AG04450 (cell line): ENCODE results near the gene FAM171A2. TPM values are rescaled to one million over a fixed set of nuclear protein-coding genes. Genes with fewer than 3 reads are reported as not detected.

Source experiments
- CTCF ChIA-PET: fragments of 300-600, 350-600 bp; formaldehyde crosslinking; extraction: SDS; loops from one replicate; lab custom pipeline; 2022; ENCODE audit warnings: antibody characterized with exemption, inconsistent platforms; lab: Charles Lee
- POLR2A ChIA-PET: fragments of 350-600 bp; formaldehyde crosslinking; extraction: SDS; loops from one replicate; lab custom pipeline; 2021; ENCODE audit warnings: antibody characterized with exemption, inconsistent platforms; lab: Yijun Ruan, JAX
- DNase-seq: peaks from one replicate; pipeline ENCODE4 v3.0.0-alpha.2; 2011; ENCODE audit warnings: low read depth, low spot score
- H3K27ac ChIP-seq: one replicate; pipeline ENCODE4 v1.5.1; 2012; ENCODE audit warnings: low read depth, low read length, control low read depth
- H3K27me3 ChIP-seq: one replicate; pipeline ENCODE4 v1.6.0; 2012; ENCODE audit warnings: low read length; ENCODE audit not compliant: control insufficient read depth, insufficient read depth
- H3K4me3 ChIP-seq: 2 replicates; pipeline ENCODE4 v1.5.1; 2011; ENCODE audit warnings: mild to moderate bottlenecking, low read depth, low read length, control low read depth
- H3K9me3 ChIP-seq: 2 replicates; pipeline ENCODE4 v1.5.1; 2012; ENCODE audit warnings: low read length; ENCODE audit not compliant: control insufficient read depth, insufficient read depth
- CTCF ChIP-seq: IDR thresholded peaks from 2 replicates; pipeline ENCODE4 v1.5.1; 2011; ENCODE audit warnings: low read depth, low read length, control low read depth, inconsistent platforms
- polyA plus RNA-seq: library from polyadenylated mRNA; depleted of rRNA; stranded (reverse); fragments of >200 nt; gene quantifications from 2 replicates; pipeline ENCODE4 v1.2.3, GENCODE V29; 2011

FAM171A2 gene
- polyA plus RNA-seq, 1 experiment: 5.3 TPM

DNA sequence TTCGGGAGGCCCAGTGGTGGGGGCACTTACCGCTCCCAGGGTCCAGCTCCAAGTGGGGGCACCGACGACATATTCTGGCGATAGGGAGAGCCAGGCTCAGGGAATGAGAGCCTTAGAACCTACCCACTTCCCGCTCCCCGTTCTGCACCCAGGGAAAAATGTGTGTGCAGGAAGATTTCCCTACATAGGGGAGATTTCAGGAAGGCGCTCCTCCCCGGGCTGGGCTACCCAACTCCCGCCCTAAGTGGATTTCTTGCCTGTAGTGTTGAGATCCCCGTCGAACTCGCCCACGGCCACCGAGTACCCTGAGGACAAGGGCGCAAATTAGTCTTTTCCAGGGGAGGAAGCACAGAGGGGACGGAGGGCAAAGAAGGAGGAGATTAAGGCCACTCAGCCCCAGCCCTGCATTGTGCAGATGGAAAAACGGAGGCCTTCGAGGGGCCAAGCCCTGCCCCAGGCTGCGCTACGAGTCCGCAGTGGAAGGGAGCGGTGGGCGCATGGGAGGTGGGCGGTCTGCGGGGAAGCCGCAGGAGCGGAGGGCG is 20.7 kb upstream of the FAM171A2 start:
- Histone ChIP-seq H3K27ac (no peak overlapping the region), H3K27me3 (peaks cover 35% of the 10 kb centered on the region), H3K4me3 (no peak overlapping the region), H3K9me3 (no peaks in the 10 kb centered on the region; the same call in 1 of the 2 replicates)
- ChIA-PET CTCF (interaction anchor here (1.8 to 3.3 kb wide), 3 partner anchors 16 to 139 kb away, joined by 8 to 12 read pairs (median 10); partner anchors contain the start of gene FAM171A2), POLR2A (no interaction called here)
- no peak for DNase-seq
- no peak for TF ChIP-seq CTCF

DNA sequence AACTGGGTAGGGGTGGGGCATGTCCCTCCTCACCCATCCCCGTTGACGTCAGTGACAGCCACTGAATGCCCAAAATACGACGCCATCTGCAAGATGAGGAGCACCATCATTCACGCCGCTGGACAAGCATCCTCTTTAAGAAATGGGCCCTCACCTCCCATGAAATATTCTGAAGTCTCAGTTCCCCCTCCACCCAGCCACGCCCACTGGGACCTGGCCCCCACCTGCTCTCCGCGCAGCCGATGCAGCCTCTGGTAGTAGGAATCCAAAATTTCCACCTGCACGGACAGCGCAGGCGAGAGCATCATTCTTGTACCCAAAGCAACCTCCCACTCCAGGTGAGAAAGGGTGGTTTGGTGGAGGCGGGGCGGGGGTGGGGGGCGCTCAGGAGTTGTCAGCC is 20.2 kb upstream of the FAM171A2 start:
- no peaks in the 10 kb centered on the region; the same call in 1 of the 2 replicates for H3K9me3 ChIP-seq
- CTCF ChIA-PET: interaction anchor here (3.3 kb wide), 1 partner anchor 139 kb away, joined by 10 read pairs; no protein-coding TSS in a partner anchor
- no peak overlapping the region for H3K4me3 ChIP-seq
- no peak for DNase-seq
- POLR2A ChIA-PET: no interaction called here
- H3K27me3 ChIP-seq: peaks cover 36% of the 10 kb centered on the region
- no peak for TF ChIP-seq CTCF
- no peak overlapping the region for H3K27ac ChIP-seq

GRCh38 chr17:44383363-44383762 is 19.7 kb upstream of the FAM171A2 start:
- DNase-seq: no peak
- ChIA-PET POLR2A (no interaction called here), CTCF (no interaction called here)
- no peak for TF ChIP-seq CTCF
- peaks cover 36% of the 10 kb centered on the region for H3K27me3 ChIP-seq
- no peak overlapping the region for H3K27ac ChIP-seq
- H3K9me3 ChIP-seq: no peaks in the 10 kb centered on the region; the same call in 1 of the 2 replicates
- H3K4me3 ChIP-seq: no peak overlapping the region

DNA sequence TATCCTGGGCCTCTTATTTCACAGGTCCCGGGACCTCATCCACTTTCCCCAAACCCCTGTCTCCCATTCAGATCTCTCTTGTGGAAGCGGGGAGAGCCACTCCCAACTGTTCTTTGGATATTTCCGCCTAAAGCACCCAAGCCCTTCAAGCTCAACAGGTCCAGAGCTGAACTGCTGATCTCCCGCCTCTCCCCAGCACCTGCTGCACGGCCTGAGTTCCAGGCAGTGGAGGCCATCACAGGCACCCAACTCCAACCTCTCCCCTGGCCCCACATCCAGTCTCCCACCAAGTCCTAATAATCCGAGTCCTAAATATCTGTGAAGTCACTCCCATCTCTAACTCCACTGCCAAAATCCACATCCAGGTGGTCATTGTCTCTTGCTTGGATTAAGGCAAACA is 19.3 kb upstream of the FAM171A2 start:
- TF ChIP-seq CTCF: no peak
- ChIA-PET CTCF (no interaction called here), POLR2A (no interaction called here)
- Histone ChIP-seq H3K9me3 (no peaks in the 10 kb centered on the region; the same call in 1 of the 2 replicates), H3K27ac (no peak overlapping the region), H3K4me3 (no peak overlapping the region), H3K27me3 (peaks cover 36% of the 10 kb centered on the region)
- DNase-seq: no peak

GRCh38 chr17:44381810-44382305 is 18.2 kb upstream of the FAM171A2 start:
- Histone ChIP-seq H3K27ac (no peak overlapping the region), H3K4me3 (no peak overlapping the region), H3K27me3 (peaks cover 36% of the 10 kb centered on the region), H3K9me3 (no peaks in the 10 kb centered on the region; the same call in 1 of the 2 replicates)
- no peak for TF ChIP-seq CTCF
- DNase-seq: no peak
- POLR2A ChIA-PET: no interaction called here
- CTCF ChIA-PET: interaction anchor here (0.6 kb wide), 1 partner anchor 536 kb away, joined by 3 read pairs; no protein-coding TSS in a partner anchor
